K562 (cell line): ENCODE data around the gene SLC1A7.

ENCODE experiments used
- ATF6 ChIP-seq: sonication (generic); formaldehyde crosslinking; IDR thresholded peaks from 2 replicates; pipeline ENCODE4 v1.4.0; 2020; ENCODE audit warnings: mild to moderate bottlenecking, missing genetic modification reagents
- DNMT1 ChIP-seq: fragments of 450-650 bp; IDR thresholded peaks from 2 replicates; pipeline ENCODE4 v1.6.1; 2016; ENCODE audit warnings: antibody characterized with exemption, mild to moderate bottlenecking
- E2F6 ChIP-seq, 2 experiments: IDR thresholded peaks; 2 replicates each; pipeline ENCODE4 v1.6.1; 2011; ENCODE audit warnings: borderline replicate concordance in 1 of 2, control low read depth in 1 of 2, low read depth in 1 of 2, low read length in 1 of 2, mild to moderate bottlenecking in 1 of 2, mixed read lengths in 1 of 2, moderate library complexity in 1 of 2; ENCODE audit not compliant: insufficient read depth in 1 of 2, insufficient read length in 1 of 2, poor library complexity in 1 of 2, severe bottlenecking in 1 of 2; ENCODE audit errors: extremely low read depth in 1 of 2
- HDAC2 ChIP-seq: fragments of 450-650 bp; IDR thresholded peaks from 2 replicates; pipeline ENCODE4 v1.6.1; 2016; ENCODE audit warnings: mild to moderate bottlenecking
- HDAC6 ChIP-seq: IDR thresholded peaks from 2 replicates; pipeline ENCODE4 v1.6.1; 2012; ENCODE audit warnings: low read depth, mild to moderate bottlenecking, control low read depth, inconsistent platforms, low read length, moderate library complexity
- NRF1 ChIP-seq, 2 experiments: fragments of 450-650 bp; IDR thresholded peaks in 1 of 2; conservative IDR thresholded peaks in 1 of 2; 2 replicates each; pipeline ENCODE4 v1.6.1; 2014; ENCODE audit warnings: mild to moderate bottlenecking in 2 of 2
- STAG1 ChIP-seq: sonication (generic); formaldehyde crosslinking; IDR thresholded peaks from 2 replicates; pipeline ENCODE4 v1.5.0; 2020; ENCODE audit warnings: missing genetic modification reagents, borderline replicate concordance
- TCF7L2 ChIP-seq: fragments of 150-350 bp; IDR thresholded peaks from 2 replicates; pipeline ENCODE4 v1.6.1; 2016; ENCODE audit warnings: low read depth, mild to moderate bottlenecking, low read length, moderate library complexity
- YY1 ChIP-seq, 3 experiments: IDR thresholded peaks; 2 replicates each; pipeline ENCODE4 v1.6.1; 2011; ENCODE audit warnings: low read length in 2 of 3, mild to moderate bottlenecking in 2 of 3, moderate library complexity in 2 of 3, borderline replicate concordance in 1 of 3, control low read depth in 1 of 3, low read depth in 1 of 3; ENCODE audit not compliant: insufficient read depth in 3 of 3, insufficient replicate concordance in 2 of 3, control insufficient read depth in 1 of 3, insufficient read length in 1 of 3; ENCODE audit errors: extremely low read depth in 1 of 3
- ZBTB8A ChIP-seq: fragments of 450-650 bp; IDR thresholded peaks from 2 replicates; pipeline ENCODE4 v1.6.1; 2018; ENCODE audit warnings: mild to moderate bottlenecking, moderate library complexity; ENCODE audit not compliant: partially characterized antibody
- TF ChIP-seq, protein P1 (sequence below), 3 experiments: IDR thresholded peaks in 2 of 3; conservative IDR thresholded peaks in 1 of 3; 2 replicates each; pipeline ENCODE4 v1.5.1; 2011 to 2012; ENCODE audit warnings: low read length in 3 of 3, mild to moderate bottlenecking in 3 of 3, control low read depth in 2 of 3, improper control_type of control experiment in 1 of 3, inconsistent platforms in 1 of 3, low read depth in 1 of 3, mixed read lengths in 1 of 3, moderate library complexity in 1 of 3; ENCODE audit not compliant: insufficient read depth in 2 of 3

DNA sequence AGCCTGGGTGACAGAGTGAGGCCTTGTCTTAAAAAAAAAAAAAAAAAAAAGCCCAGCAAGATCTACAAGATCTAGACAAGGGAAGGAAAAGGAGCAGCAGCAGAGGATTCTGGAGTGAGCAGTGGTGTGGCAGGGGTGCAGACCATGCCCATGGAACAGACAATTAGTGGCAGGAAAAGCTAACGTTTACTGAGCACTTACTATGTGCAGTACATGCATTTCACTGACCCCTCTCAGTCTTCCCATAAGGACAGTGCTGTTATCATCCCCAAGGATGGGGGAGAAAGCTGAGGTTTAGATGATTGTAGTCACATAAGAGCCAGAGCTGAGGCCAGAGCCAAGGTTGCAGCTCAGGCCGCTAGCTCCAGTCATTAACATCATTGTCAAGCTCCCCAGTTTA lies 74.6 kb downstream of the SLC1A7 start:
- TF ChIP-seq, protein P1, sequence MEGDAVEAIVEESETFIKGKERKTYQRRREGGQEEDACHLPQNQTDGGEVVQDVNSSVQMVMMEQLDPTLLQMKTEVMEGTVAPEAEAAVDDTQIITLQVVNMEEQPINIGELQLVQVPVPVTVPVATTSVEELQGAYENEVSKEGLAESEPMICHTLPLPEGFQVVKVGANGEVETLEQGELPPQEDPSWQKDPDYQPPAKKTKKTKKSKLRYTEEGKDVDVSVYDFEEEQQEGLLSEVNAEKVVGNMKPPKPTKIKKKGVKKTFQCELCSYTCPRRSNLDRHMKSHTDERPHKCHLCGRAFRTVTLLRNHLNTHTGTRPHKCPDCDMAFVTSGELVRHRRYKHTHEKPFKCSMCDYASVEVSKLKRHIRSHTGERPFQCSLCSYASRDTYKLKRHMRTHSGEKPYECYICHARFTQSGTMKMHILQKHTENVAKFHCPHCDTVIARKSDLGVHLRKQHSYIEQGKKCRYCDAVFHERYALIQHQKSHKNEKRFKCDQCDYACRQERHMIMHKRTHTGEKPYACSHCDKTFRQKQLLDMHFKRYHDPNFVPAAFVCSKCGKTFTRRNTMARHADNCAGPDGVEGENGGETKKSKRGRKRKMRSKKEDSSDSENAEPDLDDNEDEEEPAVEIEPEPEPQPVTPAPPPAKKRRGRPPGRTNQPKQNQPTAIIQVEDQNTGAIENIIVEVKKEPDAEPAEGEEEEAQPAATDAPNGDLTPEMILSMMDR (IDR thresholded peaks at IDR 0.05 in 2 of 3, conservative IDR thresholded peaks at IDR 0.05 in 1 of 3; ENCODE audit: insufficient read depth in 2 of 3, low read depth in 1 of 3, low read length in 3 of 3), result no peak
- no peak for TF ChIP-seq NRF1 (conservative IDR thresholded peaks at IDR 0.05 in 1 of 2, IDR thresholded peaks at IDR 0.05 in 1 of 2)
- TF ChIP-seq E2F6 (IDR thresholded peaks at IDR 0.05; ENCODE audit: borderline replicate concordance in 1 of 2, extremely low read depth in 1 of 2, insufficient read depth in 1 of 2, insufficient read length in 1 of 2, low read depth in 1 of 2, low read length in 1 of 2, poor library complexity in 1 of 2, severe bottlenecking in 1 of 2), result no peak
- no peak for TF ChIP-seq TCF7L2
- no peak for TF ChIP-seq ZBTB8A
- TF ChIP-seq STAG1 (CRISPR knock-in tag), result no peak
- TF ChIP-seq YY1 (IDR thresholded peaks at IDR 0.05; ENCODE audit: borderline replicate concordance in 1 of 3, control insufficient read depth in 1 of 3, extremely low read depth in 1 of 3, insufficient read depth in 3 of 3, insufficient read length in 1 of 3, insufficient replicate concordance in 2 of 3, low read depth in 1 of 3, low read length in 2 of 3), result no peak
- TF ChIP-seq HDAC6, result no peak
- no peak for TF ChIP-seq DNMT1
- no peak for TF ChIP-seq ATF6
- no peak for TF ChIP-seq HDAC2
